HepG2 (cell line): ENCODE data around the gene MPIG6B. TPM values are rescaled to one million over a fixed set of nuclear protein-coding genes. Genes with fewer than 3 reads are reported as not detected.

ENCODE experiments used
- ADNP ChIP-seq: sonication (generic); formaldehyde crosslinking; IDR thresholded peaks from 2 replicates; pipeline ENCODE4 v1.4.0; 2020; ENCODE audit warnings: missing genetic modification reagents
- MLX ChIP-seq: IDR thresholded peaks from 2 replicates; pipeline ENCODE4 v1.6.1; 2016
- TFE3 ChIP-seq: IDR thresholded peaks from 2 replicates; pipeline ENCODE4 v1.6.1; 2016
- TMF1 ChIP-seq: sonication (generic); formaldehyde crosslinking; IDR thresholded peaks from 2 replicates; pipeline ENCODE4 v1.8.1; 2022; ENCODE audit warnings: low read depth, missing genetic modification reagents
- YY1 ChIP-seq: IDR thresholded peaks from 2 replicates; pipeline ENCODE4 v1.6.1; 2011; ENCODE audit warnings: low read length, low read depth, moderate library complexity, mild to moderate bottlenecking; ENCODE audit not compliant: insufficient read depth, insufficient replicate concordance
- ZBTB34 ChIP-seq: sonication (generic); formaldehyde crosslinking; IDR thresholded peaks from 2 replicates; pipeline ENCODE4 v1.8.0; 2022; ENCODE audit warnings: mild to moderate bottlenecking, missing genetic modification reagents
- ZBTB4 ChIP-seq: sonication (generic); formaldehyde crosslinking; IDR thresholded peaks from 2 replicates; pipeline ENCODE4 v1.4.0; 2020; ENCODE audit warnings: missing genetic modification reagents, mild to moderate bottlenecking, borderline replicate concordance
- ZBTB8A ChIP-seq: sonication (generic); formaldehyde crosslinking; IDR thresholded peaks from 2 replicates; pipeline ENCODE4 v1.4.0; 2020; ENCODE audit warnings: mild to moderate bottlenecking, low read depth, missing genetic modification reagents, borderline replicate concordance
- ZMYM2 ChIP-seq: sonication (generic); formaldehyde crosslinking; IDR thresholded peaks from 2 replicates; pipeline ENCODE4 v1.8.0; 2022; ENCODE audit warnings: mild to moderate bottlenecking, missing genetic modification reagents
- ZNF318 ChIP-seq: sonication (generic); formaldehyde crosslinking; IDR thresholded peaks from 2 replicates; pipeline ENCODE4 v1.4.0; 2020; ENCODE audit warnings: mild to moderate bottlenecking, missing genetic modification reagents
- ZNF547 ChIP-seq: sonication (generic); formaldehyde crosslinking; IDR thresholded peaks from 2 replicates; pipeline ENCODE4 v1.5.1; 2020; ENCODE audit warnings: mild to moderate bottlenecking, missing genetic modification reagents
- ZSCAN31 ChIP-seq: sonication (generic); formaldehyde crosslinking; IDR thresholded peaks from 2 replicates; pipeline ENCODE4 v1.5.0; 2020; ENCODE audit warnings: low read depth, mild to moderate bottlenecking, missing genetic modification reagents
- polyA plus RNA-seq, 8 experiments: library from polyadenylated mRNA; depleted of rRNA in 3 of 8; stranded (reverse) in 7 of 8; unstranded in 1 of 8; fragments of >200 nt; fragmentation: Illumina TruSeq in 4 of 8; extraction: Trizol in 4 of 8; gene quantifications; 2 replicates each; pipeline versions ENCODE4 v1.2.1 to v1.2.3, GENCODE V29; 2011 to 2016; ENCODE audit warnings: low read depth in 4 of 8, missing spikeins in 1 of 8, mixed read lengths in 1 of 8; ENCODE audit not compliant: insufficient read depth in 1 of 8
- total RNA-seq, 5 experiments: library from RNA; depleted of rRNA; stranded (reverse); fragments of >200 nt; fragmentation: Illumina TruSeq; extraction: Trizol; gene quantifications; 2 replicates each; pipeline ENCODE4 v1.2.3, GENCODE V29; 2016; ENCODE audit warnings: low read depth in 1 of 5

Gene MPIG6B
- total and polyA plus RNA-seq, 2 of the 13 experiments (the other 11 are each of a cell fraction or from before 2014, with no cell fraction given), result not detected

GRCh38 chr6:31739639-31740396 lies 16.6 kb downstream of the MPIG6B start, which contains the start of gene MSH5 (continued):
- peak; percentile 99 for TF ChIP-seq ZNF547 (CRISPR knock-in tag)
- TF ChIP-seq ZBTB8A (CRISPR knock-in tag), result peak; percentile 80; the same call in 1 of the 2 replicates
- peak; percentile 77 for TF ChIP-seq MLX (CRISPR knock-in tag)
- peak; percentile 85 for TF ChIP-seq YY1
- peak; percentile 100 for TF ChIP-seq TMF1 (CRISPR knock-in tag)
- TF ChIP-seq ZMYM2 (CRISPR knock-in tag), result peak; percentile 90
- peak; percentile 94 for TF ChIP-seq ZSCAN31 (CRISPR knock-in tag)
- peak; percentile 70; the same call in 1 of the 2 replicates for TF ChIP-seq ZBTB4 (CRISPR knock-in tag)
- TF ChIP-seq ADNP, result no peak
- TF ChIP-seq TFE3 (CRISPR knock-in tag), result peak; percentile 84
- peak; percentile 98 for TF ChIP-seq ZNF318 (CRISPR knock-in tag)
- peak; percentile 96 for TF ChIP-seq ZBTB34 (CRISPR knock-in tag)
